B cell (primary cell): ENCODE measurements around the gene ABCC9. TPM values are rescaled to one million over a fixed set of nuclear protein-coding genes. Genes with fewer than 3 reads are reported as not detected.

Experiments
- ATAC-seq: fragments of 200-7000 bp; cut with Tn5 transposase; one replicate; pipeline ENCODE4 v1.10.0; 2021; ENCODE audit warnings: low read depth, mild to moderate bottlenecking, moderate number of reproducible peaks, moderate library complexity
- CTCF ChIA-PET: fragments of 350-600 bp; sonication (Branson Sonifier 250); formaldehyde crosslinking; loops from one replicate; lab custom pipeline; 2021; ENCODE audit warnings: antibody characterized with exemption, inconsistent platforms; lab: Charles Lee
- POLR2A ChIA-PET: fragments of 350-600 bp; sonication (Branson Sonifier 250); formaldehyde crosslinking; loops from one replicate; lab custom pipeline; 2021; ENCODE audit warnings: antibody characterized with exemption; lab: Charles Lee
- DNase-seq: peaks from one replicate; pipeline ENCODE4 v3.0.0; 2013
- H2AFZ ChIP-seq: 2 replicates; pipeline ENCODE4 v1.6.1; 2012; ENCODE audit warnings: mild to moderate bottlenecking, low read depth, low read length; ENCODE audit not compliant: insufficient read depth, poor library complexity, severe bottlenecking
- H3K27ac ChIP-seq, 2 donors: 1 replicate in 1 of 2; 2 replicates in 1 of 2; pipeline ENCODE4 v1.5.1; 2012 to 2013; ENCODE audit warnings: low read length in 2 of 2, mild to moderate bottlenecking in 2 of 2, moderate library complexity in 1 of 2
- H3K27me3 ChIP-seq, 4 experiments: fragments of 200-600 bp in 1 of 4; sonication (generic) in 1 of 4; replicated peaks in 1 of 4; 1 replicate in 2 of 4; 2 replicates in 2 of 4; pipeline versions ENCODE4 v1.6.1 to v1.7.0; 2013 to 2016; ENCODE audit warnings: low read length in 3 of 4, mild to moderate bottlenecking in 2 of 4, mixed read lengths in 1 of 4, moderate library complexity in 1 of 4; ENCODE audit not compliant: insufficient read depth in 4 of 4, control insufficient read depth in 3 of 4; ENCODE audit errors: control extremely low read depth in 1 of 4
- H3K36me3 ChIP-seq, 2 experiments: replicated peaks in 1 of 2; 1 replicate in 1 of 2; 2 replicates in 1 of 2; pipeline versions ENCODE4 v1.6.1 to v1.7.1; 2013; ENCODE audit warnings: low read length in 1 of 2; ENCODE audit not compliant: insufficient read depth in 2 of 2, control insufficient read depth in 1 of 2; ENCODE audit errors: control extremely low read depth in 1 of 2, extremely low read depth in 1 of 2
- H3K4me1 ChIP-seq, 2 donors: fragments of 200-600 bp in 1 of 2; sonication (generic) in 1 of 2; 1 replicate in 1 of 2; 2 replicates in 1 of 2; pipeline versions ENCODE4 v1.5.1 to v1.6.1; 2013 to 2017; ENCODE audit warnings: low read length in 2 of 2; ENCODE audit not compliant: control insufficient read depth in 2 of 2, insufficient read depth in 2 of 2
- H3K4me2 ChIP-seq: replicated peaks from 2 replicates; pipeline ENCODE3; 2012; ENCODE audit warnings: mild to moderate bottlenecking, low read depth, low read length; ENCODE audit not compliant: poor library complexity, severe bottlenecking
- H3K4me3 ChIP-seq, 5 experiments: fragments of 200-600 bp in 1 of 5; sonication (generic) in 1 of 5; 1 replicate in 3 of 5; 2 replicates in 2 of 5; pipeline versions ENCODE4 v1.5.1 to v1.7.0; 2011 to 2016; ENCODE audit warnings: low read length in 4 of 5, mild to moderate bottlenecking in 4 of 5, low read depth in 2 of 5, control low read depth in 1 of 5, moderate library complexity in 1 of 5; ENCODE audit not compliant: insufficient read depth in 1 of 5; ENCODE audit errors: control extremely low read depth in 1 of 5, extremely low read depth in 1 of 5
- H3K79me2 ChIP-seq: fragments of 200-600 bp; sonication (generic); one replicate; pipeline ENCODE4 v1.6.0; 2016; ENCODE audit warnings: low read length; ENCODE audit not compliant: control insufficient read depth, insufficient read depth
- H3K9ac ChIP-seq: fragments of 200-600 bp; sonication (generic); 2 replicates; pipeline ENCODE4 v1.6.1; 2017; ENCODE audit warnings: mild to moderate bottlenecking, low read length, moderate library complexity
- H3K9me3 ChIP-seq, 3 donors: one replicate each; pipeline versions ENCODE4 v1.6.1 to v1.7.1; 2013; ENCODE audit warnings: low read length in 2 of 3; ENCODE audit not compliant: control insufficient read depth in 2 of 3, insufficient read depth in 1 of 3; ENCODE audit errors: control extremely low read depth in 1 of 3
- H4K20me1 ChIP-seq: 2 replicates; pipeline ENCODE4 v1.6.0; 2012; ENCODE audit warnings: mild to moderate bottlenecking, low read length; ENCODE audit not compliant: insufficient read depth, control insufficient read depth, poor library complexity, severe bottlenecking
- H3K27ac Mint-ChIP-seq: one replicate; pipeline ENCODE4 v1.8.0; 2021; ENCODE audit warnings: mixed read lengths
- H3K27me3 Mint-ChIP-seq: one replicate; pipeline ENCODE4 v1.8.0; 2021; ENCODE audit warnings: mixed read lengths
- H3K4me1 Mint-ChIP-seq: one replicate; pipeline ENCODE4 v1.8.0; 2021; ENCODE audit warnings: mixed read lengths
- H3K4me3 Mint-ChIP-seq: one replicate; pipeline ENCODE4 v1.8.0; 2021; ENCODE audit warnings: mixed read lengths
- H3K9me3 Mint-ChIP-seq: one replicate; pipeline ENCODE4 v1.8.0; 2022; ENCODE audit warnings: mixed read lengths; ENCODE audit not compliant: insufficient read depth
- CTCF ChIP-seq: fragments of 200-600 bp; IDR thresholded peaks from one replicate; pipeline ENCODE4 v1.8.0; 2022; ENCODE audit warnings: antibody characterized with exemption, mild to moderate bottlenecking
- EZH2 ChIP-seq: IDR thresholded peaks from 2 replicates; pipeline ENCODE4 v1.6.1; 2012; ENCODE audit warnings: borderline replicate concordance, low read depth, mild to moderate bottlenecking, moderate library complexity, low read length; ENCODE audit not compliant: insufficient read depth, poor library complexity, severe bottlenecking
- WGBS: methylation state at CpG from one replicate; pipeline ENCODE4 v1.1.5; 2013; ENCODE audit warnings: missing lambda C conversion rate; ENCODE audit not compliant: insufficient coverage; 5-methylcytosine and 5-hydroxymethylcytosine counted together
- intact Hi-C: fragments of 100-400 bp; cut with micrococcal nuclease; formaldehyde crosslinking; loops from one replicate; pipeline ENCODE4 v1.10.0; 2022
- polyA plus RNA-seq: library from polyadenylated mRNA; depleted of rRNA; stranded (reverse); fragments of >200 nt; gene quantifications from 2 replicates; pipeline ENCODE4 v1.2.3, GENCODE V29; 2012
- total RNA-seq, 2 donors: library from RNA; stranded (reverse); fragments of 120-200 nt in 1 of 2; gene quantifications; 1 replicate in 1 of 2; 2 replicates in 1 of 2; pipeline versions ENCODE4 v1.2.3 to v1.2.4, GENCODE V29; 2013 to 2022

Gene ABCC9
- total and polyA plus RNA-seq, 2 donors (not counting 1 experiment from before 2014, with no cell fraction given): not detected

GRCh38 chr12:21938879-21939278, 2.3 kb downstream of the ABCC9 start:
- H3K27me3 Mint-ChIP-seq: peaks cover 44% of the 10 kb centered on the region
- no peak overlapping the region for H2AFZ ChIP-seq
- 81% methylated on average over 5 of the region's 7 CpGs for WGBS
- peaks cover 3% of the 10 kb centered on the region for H3K9me3 Mint-ChIP-seq
- H4K20me1 ChIP-seq: no peaks in the 10 kb centered on the region
- H3K9me3 ChIP-seq: peaks cover 0 to 16% (median 2%) of the 10 kb centered on the region in 3 donors
- H3K4me1 ChIP-seq: peaks cover 7 to 10% of the 10 kb centered on the region in 2 donors
- H3K79me2 ChIP-seq: no peaks in the 10 kb centered on the region
- H3K4me1 Mint-ChIP-seq: peaks cover 11% of the 10 kb centered on the region
- H3K4me3 Mint-ChIP-seq: no peak overlapping the region
- ChIA-PET POLR2A (no interaction called here), CTCF (no interaction called here)
- H3K27me3 ChIP-seq: peaks cover 0 to 29% (median 21%) of the 10 kb centered on the region in 4 experiments
- no peak overlapping the region for H3K4me2 ChIP-seq
- H3K36me3 ChIP-seq: no peaks in the 10 kb centered on the region
- H3K27ac ChIP-seq: no peak overlapping the region
- DNase-seq: no peak
- H3K4me3 ChIP-seq: no peak overlapping the region
- no peak overlapping the region for H3K27ac Mint-ChIP-seq
- ATAC-seq: no peak
- intact Hi-C loops: no loop called here
- no peak overlapping the region for H3K9ac ChIP-seq
- TF ChIP-seq CTCF (no peak), EZH2 (no peak)

GRCh38 chr12:21934173-21934572, 7.1 kb downstream of the ABCC9 start:
- DNase-seq (no peak), ATAC-seq (no peak)
- Mint-ChIP-seq H3K4me1 (no peaks in the 10 kb centered on the region), H3K4me3 (no peak overlapping the region), H3K9me3 (no peaks in the 10 kb centered on the region), H3K27ac (no peak overlapping the region), H3K27me3 (peaks cover 7% of the 10 kb centered on the region)
- H3K4me3 ChIP-seq: no peak overlapping the region
- H3K36me3 ChIP-seq: no peaks in the 10 kb centered on the region
- TF ChIP-seq CTCF: no peak
- no peak for TF ChIP-seq EZH2
- no peak overlapping the region for H3K4me2 ChIP-seq
- peaks cover 0 to 4% (median 0%) of the 10 kb centered on the region in 3 donors for H3K9me3 ChIP-seq
- H2AFZ ChIP-seq: no peak overlapping the region
- no peaks in the 10 kb centered on the region for H4K20me1 ChIP-seq
- H3K9ac ChIP-seq: no peak overlapping the region
- CTCF ChIA-PET: no interaction called here
- intact Hi-C loops: no loop called here
- H3K27ac ChIP-seq: no peak overlapping the region
- POLR2A ChIA-PET: no interaction called here
- H3K79me2 ChIP-seq: no peaks in the 10 kb centered on the region
- no peaks in the 10 kb centered on the region for H3K4me1 ChIP-seq
- peaks cover 0 to 9% (median 0%) of the 10 kb centered on the region in 4 experiments for H3K27me3 ChIP-seq
- no CpG with 5 or more reads among the region's 1 CpG for WGBS
